Lower lobe of right lung (tissue), 2 donors: ENCODE data around the gene NME7. TPM values are rescaled to one million over a fixed set of nuclear protein-coding genes. Genes with fewer than 3 reads are reported as not detected.

ENCODE experiments used
- ATAC-seq, 2 donors: fragments of 200-7000 bp; cut with Tn5 transposase; one replicate each; pipeline ENCODE4 v1.9.1; 2020 to 2022; ENCODE audit warnings: mild to moderate bottlenecking in 2 of 2, moderate library complexity in 2 of 2
- DNase-seq: peaks from one replicate; pipeline ENCODE4 v3.0.0-alpha.2; 2020
- H3K27ac ChIP-seq: fragments of 200-600 bp; one replicate; pipeline ENCODE4 v1.8.0; 2022
- H3K27me3 ChIP-seq: fragments of 200-600 bp; one replicate; pipeline ENCODE4 v1.8.0; 2022; ENCODE audit warnings: low read depth
- H3K36me3 ChIP-seq: fragments of 200-600 bp; one replicate; pipeline ENCODE4 v1.8.0; 2022; ENCODE audit warnings: mild to moderate bottlenecking
- H3K4me1 ChIP-seq: fragments of 200-600 bp; one replicate; pipeline ENCODE4 v1.8.0; 2022
- H3K4me3 ChIP-seq: fragments of 200-600 bp; one replicate; pipeline ENCODE4 v1.8.0; 2022; ENCODE audit warnings: mild to moderate bottlenecking
- H3K9me3 ChIP-seq: fragments of 200-600 bp; one replicate; pipeline ENCODE4 v1.8.0; 2022
- CTCF ChIP-seq: fragments of 200-600 bp; IDR thresholded peaks from one replicate; pipeline ENCODE4 v1.8.0; 2022; ENCODE audit warnings: antibody characterized with exemption, mild to moderate bottlenecking
- intact Hi-C: fragments of 100-400 bp; cut with DNase I; formaldehyde crosslinking; loops from one replicate; pipeline ENCODE4 v1.11.0; 2022
- total RNA-seq: library from RNA; stranded (reverse); fragmentation: NEBNext Ultra II Directional; extraction: Animal tissue kit (Norgen Biotek cat#: 25700); gene quantifications from one replicate; pipeline ENCODE4 v1.2.1, GENCODE V29; 2021
- donor health status: DM: no; HTN: yes; CAD: no; lungs with severe emphysema.

Gene NME7
- total RNA-seq, 1 donor from 2014 or later, result 17.3 TPM

- Histone ChIP-seq H3K4me1 (peaks cover 28% of the 10 kb centered on the region), H3K27ac (no peak overlapping the region), H3K9me3 (no peaks in the 10 kb centered on the region), H3K36me3 (peaks cover 40% of the 10 kb centered on the region), H3K4me3 (no peak overlapping the region), H3K27me3 (no peaks in the 10 kb centered on the region)
- DNase-seq, result no peak
- ATAC-seq, result no peak
- no peak for TF ChIP-seq CTCF
- intact Hi-C loops, result no loop called here
These were observed 249.4 kb downstream of the NME7 start for GRCh38 chr1:169118227-169118626.

GRCh38 chr1:169117599-169117998 is 250.0 kb downstream of the NME7 start:
- Histone ChIP-seq H3K27me3 (no peaks in the 10 kb centered on the region), H3K4me1 (peaks cover 35% of the 10 kb centered on the region), H3K36me3 (peaks cover 42% of the 10 kb centered on the region), H3K9me3 (no peaks in the 10 kb centered on the region), H3K27ac (no peak overlapping the region), H3K4me3 (no peak overlapping the region)
- ATAC-seq (no peak), DNase-seq (no peak)
- intact Hi-C loops, result no loop called here
- TF ChIP-seq CTCF, result no peak

GRCh38 chr1:169117014-169117413 is 250.6 kb downstream of the NME7 start:
- Histone ChIP-seq H3K4me1 (peaks cover 37% of the 10 kb centered on the region), H3K27me3 (no peaks in the 10 kb centered on the region), H3K36me3 (peaks cover 47% of the 10 kb centered on the region), H3K9me3 (no peaks in the 10 kb centered on the region), H3K27ac (peak overlapping the region; percentile 57), H3K4me3 (no peak overlapping the region)
- intact Hi-C loops, result no loop called here
- no peak for TF ChIP-seq CTCF
- DNase-seq, result no peak
- no peak for ATAC-seq

- peak overlapping the region; percentile 24 for H3K4me3 ChIP-seq
- ATAC-seq (peak; percentile 86 to 87), DNase-seq (peak; percentile 76)
- H3K36me3 ChIP-seq, result peaks cover 47% of the 10 kb centered on the region
- intact Hi-C loops, result no loop called here
- H3K27me3 ChIP-seq, result no peaks in the 10 kb centered on the region
- TF ChIP-seq CTCF, result no peak
- H3K9me3 ChIP-seq, result no peaks in the 10 kb centered on the region
- H3K4me1 ChIP-seq, result peaks cover 42% of the 10 kb centered on the region
- H3K27ac ChIP-seq, result peak overlapping the region; percentile 57
These were observed 251.6 kb downstream of the NME7 start for GRCh38 chr1:169115891-169116585.

GRCh38 chr1:169113613-169114119 is 253.9 kb downstream of the NME7 start:
- no peaks in the 10 kb centered on the region for H3K27me3 ChIP-seq
- intact Hi-C loops, result no loop called here
- H3K4me1 ChIP-seq, result peaks cover 59% of the 10 kb centered on the region
- TF ChIP-seq CTCF, result no peak
- H3K9me3 ChIP-seq, result no peaks in the 10 kb centered on the region
- ATAC-seq (no peak), DNase-seq (no peak)
- H3K27ac ChIP-seq, result no peak overlapping the region
- H3K4me3 ChIP-seq, result no peak overlapping the region
- H3K36me3 ChIP-seq, result peaks cover 40% of the 10 kb centered on the region
